IPS-NIHi11 (cell line): ENCODE measurements around the gene HP.
A peak's percentile ranks its signal among the peaks of the same experiment; 100 is the strongest.
"Not testable (repeated sequence)": the region's sequence is repeated elsewhere in the genome, so short reads cannot be mapped to it uniquely, and the experiment has no call there.

Source experiments
- DNase-seq: peaks from one replicate; pipeline ENCODE4 v3.0.0; 2012; ENCODE audit warnings: mixed read lengths, low spot score

The HP gene

GRCh38 chr16:72043539-72043938 lies 10.8 kb upstream of the HP start:
- no peak for DNase-seq

GRCh38 chr16:72044296-72044695 lies 10.0 kb upstream of the HP start:
- no peak for DNase-seq

- DNase-seq = no peak
Measured at GRCh38 chr16:72044825-72045359, 9.4 kb upstream of the HP start.

GRCh38 chr16:72049110-72049509 lies 5.2 kb upstream of the HP start:
- DNase-seq = no peak

- no peak for DNase-seq
Measured at GRCh38 chr16:72050769-72051464, 3.4 kb upstream of the HP start.

- DNase-seq = no peak
Measured at GRCh38 chr16:72051818-72052217, 2.5 kb upstream of the HP start.

GRCh38 chr16:72055911-72056310 lies 1.6 kb downstream of the HP start:
- DNase-seq = no peak

GRCh38 chr16:72057313-72057712 lies 3.0 kb downstream of the HP start:
- not testable (repeated sequence) for DNase-seq

GRCh38 chr16:72059060-72059459 lies 4.8 kb downstream of the HP start:
- not testable (repeated sequence) for DNase-seq

- no peak for DNase-seq
Measured at GRCh38 chr16:72060405-72060804, 6.1 kb downstream of the HP start.

GRCh38 chr16:72061564-72061963 lies 7.3 kb downstream of the HP start:
- DNase-seq = no peak

- DNase-seq = no peak
Measured at GRCh38 chr16:72064361-72064894, 10.1 kb downstream of the HP start.

GRCh38 chr16:72066747-72067146 lies 12.4 kb downstream of the HP start:
- DNase-seq = peak; percentile 55

- no peak for DNase-seq
Measured at GRCh38 chr16:72068930-72069329, 14.6 kb downstream of the HP start.

GRCh38 chr16:72072514-72073342 lies 18.4 kb downstream of the HP start:
- DNase-seq = no peak

GRCh38 chr16:72073560-72074230 lies 19.4 kb downstream of the HP start:
- no peak for DNase-seq

- not testable (repeated sequence) for DNase-seq
Measured at GRCh38 chr16:72075067-72075466, 20.8 kb downstream of the HP start.

GRCh38 chr16:72076991-72077706 lies 22.8 kb downstream of the HP start:
- DNase-seq = not testable (repeated sequence)

- DNase-seq = no peak
Measured at GRCh38 chr16:72083778-72084404, 29.6 kb downstream of the HP start.

- DNase-seq = no peak
Measured at GRCh38 chr16:72084445-72084844, 30.1 kb downstream of the HP start.

- DNase-seq = no peak
Measured at GRCh38 chr16:72085002-72085401, 30.7 kb downstream of the HP start.
